ENCODE results near the gene IMMP1L.

The IMMP1L gene

GRCh38 chr11:31412946-31413345 is 96.5 kb downstream of the IMMP1L start:
- ChIA-PET CTCF (no interaction called here), POLR2A (no interaction called here)
- no peak for TF ChIP-seq FOXK2 (IDR thresholded peaks at IDR 0.05)
- no peak for TF ChIP-seq SUZ12 (IDR thresholded peaks at IDR 0.05)
- no peak for TF ChIP-seq LEF1 (IDR thresholded peaks at IDR 0.05; ENCODE audit: borderline replicate concordance)
- TF ChIP-seq BHLHE40 (IDR thresholded peaks at IDR 0.05; ENCODE audit: borderline replicate concordance): no peak
- no peak for TF ChIP-seq NFRKB (IDR thresholded peaks at IDR 0.05)
- no peak for TF ChIP-seq ELF4 (IDR thresholded peaks at IDR 0.05)
- no peak for DNase-seq (ENCODE audit: extremely low spot score)

- CTCF ChIA-PET: no interaction called here
- POLR2A ChIA-PET: no interaction called here
- no peak for DNase-seq (ENCODE audit: extremely low spot score)
- TF ChIP-seq LEF1 (IDR thresholded peaks at IDR 0.05; ENCODE audit: borderline replicate concordance): no peak
- TF ChIP-seq BHLHE40 (IDR thresholded peaks at IDR 0.05; ENCODE audit: borderline replicate concordance): no peak
- TF ChIP-seq L3MBTL2 (conservative IDR thresholded peaks at IDR 0.05): no peak
- no peak for TF ChIP-seq ARNT (IDR thresholded peaks at IDR 0.05)
- TF ChIP-seq SUZ12 (IDR thresholded peaks at IDR 0.05): no peak
- TF ChIP-seq ZNF384 (IDR thresholded peaks at IDR 0.05): no peak
- no peak for TF ChIP-seq CTBP1 (IDR thresholded peaks at IDR 0.05; ENCODE audit: borderline replicate concordance)
- TF ChIP-seq ELF4 (IDR thresholded peaks at IDR 0.05): no peak
- TF ChIP-seq FOXA1 (IDR thresholded peaks at IDR 0.05): no peak
Observed at GRCh38 chr11:31408201-31408600, 101.2 kb downstream of the IMMP1L start.

GRCh38 chr11:31404614-31405013 is 104.8 kb downstream of the IMMP1L start:
- ChIA-PET CTCF (no interaction called here), POLR2A (no interaction called here)
- DNase-seq (ENCODE audit: extremely low spot score): no peak
- TF ChIP-seq ARNT (IDR thresholded peaks at IDR 0.05) (no peak), BHLHE40 (IDR thresholded peaks at IDR 0.05; ENCODE audit: borderline replicate concordance) (no peak), SUZ12 (IDR thresholded peaks at IDR 0.05) (no peak), PKNOX1 (IDR thresholded peaks at IDR 0.05) (no peak), FOXK2 (IDR thresholded peaks at IDR 0.05) (no peak), TARDBP (IDR thresholded peaks at IDR 0.05) (no peak), L3MBTL2 (conservative IDR thresholded peaks at IDR 0.05) (no peak), HDGF (IDR thresholded peaks at IDR 0.05; ENCODE audit: borderline replicate concordance) (no peak), ELF4 (IDR thresholded peaks at IDR 0.05) (no peak), CTBP1 (IDR thresholded peaks at IDR 0.05; ENCODE audit: borderline replicate concordance) (no peak), FOXA1 (IDR thresholded peaks at IDR 0.05) (no peak)

GRCh38 chr11:31397239-31397834 is 112.1 kb downstream of the IMMP1L start:
- POLR2A ChIA-PET: no interaction called here
- DNase-seq (ENCODE audit: extremely low spot score): peak; percentile 14
- CTCF ChIA-PET: interaction anchor here (0.6 to 1.4 kb wide), 2 partner anchors 473 to 542 kb away, joined by 4 read pairs; no protein-coding TSS in a partner anchor
- TF ChIP-seq CTBP1 (IDR thresholded peaks at IDR 0.05; ENCODE audit: borderline replicate concordance) (no peak), ZNF384 (IDR thresholded peaks at IDR 0.05) (peak; percentile 99)

- DNase-seq (ENCODE audit: extremely low spot score): no peak
- TF ChIP-seq SP1 (IDR thresholded peaks at IDR 0.05) (no peak), FOXM1 (IDR thresholded peaks at IDR 0.05; ENCODE audit: borderline replicate concordance) (no peak), ELF4 (IDR thresholded peaks at IDR 0.05) (no peak), PKNOX1 (IDR thresholded peaks at IDR 0.05) (no peak), NFRKB (IDR thresholded peaks at IDR 0.05) (no peak), FOXK2 (IDR thresholded peaks at IDR 0.05) (no peak), ARNT (IDR thresholded peaks at IDR 0.05) (no peak), HDGF (IDR thresholded peaks at IDR 0.05; ENCODE audit: borderline replicate concordance) (no peak), L3MBTL2 (conservative IDR thresholded peaks at IDR 0.05) (no peak), SUZ12 (IDR thresholded peaks at IDR 0.05) (no peak), TARDBP (IDR thresholded peaks at IDR 0.05) (no peak), FOXA1 (IDR thresholded peaks at IDR 0.05) (no peak), ZNF384 (IDR thresholded peaks at IDR 0.05) (no peak), LEF1 (IDR thresholded peaks at IDR 0.05; ENCODE audit: borderline replicate concordance) (no peak), CTBP1 (IDR thresholded peaks at IDR 0.05; ENCODE audit: borderline replicate concordance) (no peak), BHLHE40 (IDR thresholded peaks at IDR 0.05; ENCODE audit: borderline replicate concordance) (no peak)
- ChIA-PET CTCF (no interaction called here), POLR2A (no interaction called here)
Observed at GRCh38 chr11:31387379-31387778, 122.0 kb downstream of the IMMP1L start.

GRCh38 chr11:31383116-31383515 is 126.3 kb downstream of the IMMP1L start:
- CTCF ChIA-PET: no interaction called here
- POLR2A ChIA-PET: no interaction called here
- no peak for DNase-seq (ENCODE audit: extremely low spot score)
- TF ChIP-seq L3MBTL2 (conservative IDR thresholded peaks at IDR 0.05): no peak
- no peak for TF ChIP-seq FOXA1 (IDR thresholded peaks at IDR 0.05)
- no peak for TF ChIP-seq LEF1 (IDR thresholded peaks at IDR 0.05; ENCODE audit: borderline replicate concordance)
- TF ChIP-seq SP1 (IDR thresholded peaks at IDR 0.05): no peak
- TF ChIP-seq PKNOX1 (IDR thresholded peaks at IDR 0.05): no peak
- no peak for TF ChIP-seq ZNF384 (IDR thresholded peaks at IDR 0.05)
- TF ChIP-seq FOXM1 (IDR thresholded peaks at IDR 0.05; ENCODE audit: borderline replicate concordance): no peak
- no peak for TF ChIP-seq CTBP1 (IDR thresholded peaks at IDR 0.05; ENCODE audit: borderline replicate concordance)
- TF ChIP-seq SUZ12 (IDR thresholded peaks at IDR 0.05): no peak
- no peak for TF ChIP-seq FOXK2 (IDR thresholded peaks at IDR 0.05)
- TF ChIP-seq ARNT (IDR thresholded peaks at IDR 0.05): no peak
- no peak for TF ChIP-seq NFRKB (IDR thresholded peaks at IDR 0.05)
- no peak for TF ChIP-seq ELF4 (IDR thresholded peaks at IDR 0.05)
- no peak for TF ChIP-seq BHLHE40 (IDR thresholded peaks at IDR 0.05; ENCODE audit: borderline replicate concordance)
- TF ChIP-seq TARDBP (IDR thresholded peaks at IDR 0.05): no peak
- no peak for TF ChIP-seq HDGF (IDR thresholded peaks at IDR 0.05; ENCODE audit: borderline replicate concordance)

Measured in HEK293T (cell line).